ENCODE results near the gene ADM.

The ADM gene

GRCh38 chr11:10310301-10310841 is 5.5 kb downstream of the ADM start:
- DNase-seq (ENCODE audit: low read depth): no peak

- no peak for DNase-seq (ENCODE audit: low read depth)
Observed at GRCh38 chr11:10311802-10312201, 6.9 kb downstream of the ADM start.

- no peak for DNase-seq (ENCODE audit: low read depth)
Observed at GRCh38 chr11:10314199-10315072, 9.6 kb downstream of the ADM start.

GRCh38 chr11:10315083-10315482 is 10.2 kb downstream of the ADM start:
- no peak for DNase-seq (ENCODE audit: low read depth)

- DNase-seq (ENCODE audit: low read depth): no peak
Observed at GRCh38 chr11:10317151-10317755, 12.4 kb downstream of the ADM start.

- no peak for DNase-seq (ENCODE audit: low read depth)
Observed at GRCh38 chr11:10317776-10318526, 13.1 kb downstream of the ADM start.

GRCh38 chr11:10318527-10318802 is 13.6 kb downstream of the ADM start:
- no peak for DNase-seq (ENCODE audit: low read depth)

GRCh38 chr11:10319702-10320558 is 15.1 kb downstream of the ADM start:
- no peak for DNase-seq (ENCODE audit: low read depth)

GRCh38 chr11:10320736-10321465 is 16.0 kb downstream of the ADM start:
- no peak for DNase-seq (ENCODE audit: low read depth)

GRCh38 chr11:10322401-10322800 is 17.5 kb downstream of the ADM start:
- DNase-seq (ENCODE audit: low read depth): no peak

GRCh38 chr11:10322830-10323792 is 18.2 kb downstream of the ADM start:
- DNase-seq (ENCODE audit: low read depth): peak; percentile 90

GRCh38 chr11:10323793-10324170 is 18.9 kb downstream of the ADM start:
- no peak for DNase-seq (ENCODE audit: low read depth)

GRCh38 chr11:10324474-10324873 is 19.6 kb downstream of the ADM start:
- DNase-seq (ENCODE audit: low read depth): no peak

- peak; percentile 88 for DNase-seq (ENCODE audit: low read depth)
Observed at GRCh38 chr11:10325277-10326011, 20.6 kb downstream of the ADM start.

- DNase-seq (ENCODE audit: low read depth): no peak
Observed at GRCh38 chr11:10326012-10326964, 21.4 kb downstream of the ADM start.

- no peak for DNase-seq (ENCODE audit: low read depth)
Observed at GRCh38 chr11:10327254-10327653, 22.4 kb downstream of the ADM start.

- peak; percentile 84 for DNase-seq (ENCODE audit: low read depth)
Observed at GRCh38 chr11:10328314-10329098, 23.6 kb downstream of the ADM start.
